HepG2 (cell line): ENCODE data around the gene PRSS33. TPM values are rescaled to one million over a fixed set of nuclear protein-coding genes. Genes with fewer than 3 reads are reported as not detected.

Source experiments
- ARID2 ChIP-seq: sonication (generic); formaldehyde crosslinking; IDR thresholded peaks from 2 replicates; pipeline ENCODE4 v1.8.1; 2022; ENCODE audit warnings: mild to moderate bottlenecking, missing genetic modification reagents, borderline replicate concordance
- CREB3 ChIP-seq: sonication (generic); formaldehyde crosslinking; IDR thresholded peaks from 2 replicates; pipeline ENCODE4 v1.5.0; 2020; ENCODE audit warnings: missing genetic modification reagents
- DRAP1 ChIP-seq: IDR thresholded peaks from 2 replicates; pipeline ENCODE4 v1.6.1; 2016; ENCODE audit warnings: missing genetic modification reagents, missing compliant biosample characterization
- EED ChIP-seq: sonication (generic); formaldehyde crosslinking; IDR thresholded peaks from 2 replicates; pipeline ENCODE4 v1.5.0; 2020; ENCODE audit warnings: mild to moderate bottlenecking, missing genetic modification reagents
- ETV5 ChIP-seq: IDR thresholded peaks from 2 replicates; pipeline ENCODE4 v1.6.1; 2018; ENCODE audit warnings: missing biosample characterization, missing genetic modification reagents, inconsistent platforms, borderline replicate concordance
- KLF9 ChIP-seq: IDR thresholded peaks from 2 replicates; pipeline ENCODE4 v1.6.1; 2016; ENCODE audit warnings: low read depth
- NR0B2 ChIP-seq: sonication (generic); formaldehyde crosslinking; IDR thresholded peaks from 2 replicates; pipeline ENCODE4 v1.4.0; 2020; ENCODE audit warnings: mild to moderate bottlenecking, missing genetic modification reagents
- PAWR ChIP-seq: sonication (generic); formaldehyde crosslinking; IDR thresholded peaks from 2 replicates; pipeline ENCODE4 v1.4.0; 2020; ENCODE audit warnings: missing genetic modification reagents, mild to moderate bottlenecking, borderline replicate concordance
- REL ChIP-seq: sonication (generic); formaldehyde crosslinking; conservative IDR thresholded peaks from 2 replicates; pipeline ENCODE4 v1.8.0; 2022; ENCODE audit warnings: mild to moderate bottlenecking, missing genetic modification reagents, moderate library complexity
- SIN3A ChIP-seq: IDR thresholded peaks from 2 replicates; pipeline ENCODE4 v1.6.1; 2011; ENCODE audit warnings: low read depth, mild to moderate bottlenecking, control low read depth, low read length, borderline replicate concordance
- SMYD3 ChIP-seq: sonication (generic); formaldehyde crosslinking; IDR thresholded peaks from 2 replicates; pipeline ENCODE4 v1.8.1; 2023; ENCODE audit warnings: mild to moderate bottlenecking, missing genetic modification reagents
- ZBTB2 ChIP-seq: sonication (generic); formaldehyde crosslinking; IDR thresholded peaks from 2 replicates; pipeline ENCODE4 v1.8.0; 2022; ENCODE audit warnings: low read depth, missing genetic modification reagents
- ZBTB25 ChIP-seq: IDR thresholded peaks from 2 replicates; pipeline ENCODE4 v1.6.1; 2018; ENCODE audit warnings: missing genetic modification reagents
- ZNF275 ChIP-seq: sonication (generic); formaldehyde crosslinking; IDR thresholded peaks from 2 replicates; pipeline ENCODE4 v1.8.0; 2022; ENCODE audit warnings: missing genetic modification reagents, mild to moderate bottlenecking, inconsistent platforms, borderline replicate concordance
- ZNF326 ChIP-seq: sonication (generic); formaldehyde crosslinking; IDR thresholded peaks from 2 replicates; pipeline ENCODE4 v1.4.0; 2020; ENCODE audit warnings: missing genetic modification reagents, borderline replicate concordance
- ZNF563 ChIP-seq: sonication (generic); formaldehyde crosslinking; IDR thresholded peaks from 2 replicates; pipeline ENCODE4 v1.8.0; 2022; ENCODE audit warnings: mild to moderate bottlenecking, moderate library complexity, missing genetic modification reagents
- ZNF614 ChIP-seq: IDR thresholded peaks from 2 replicates; pipeline ENCODE4 v1.6.1; 2018; ENCODE audit warnings: missing biosample characterization, missing genetic modification reagents, inconsistent platforms, borderline replicate concordance
- ZNF770 ChIP-seq: sonication (generic); formaldehyde crosslinking; IDR thresholded peaks from 2 replicates; pipeline ENCODE4 v1.5.0; 2020; ENCODE audit warnings: mild to moderate bottlenecking, missing genetic modification reagents
- ZNF800 ChIP-seq: sonication (generic); formaldehyde crosslinking; IDR thresholded peaks from 2 replicates; pipeline ENCODE4 v1.4.0; 2020; ENCODE audit warnings: missing genetic modification reagents
- polyA plus RNA-seq, 8 experiments: library from polyadenylated mRNA; depleted of rRNA in 3 of 8; stranded (reverse) in 7 of 8; unstranded in 1 of 8; fragments of >200 nt; fragmentation: Illumina TruSeq in 4 of 8; extraction: Trizol in 4 of 8; gene quantifications; 2 replicates each; pipeline versions ENCODE4 v1.2.1 to v1.2.3, GENCODE V29; 2011 to 2016; ENCODE audit warnings: low read depth in 4 of 8, missing spikeins in 1 of 8, mixed read lengths in 1 of 8; ENCODE audit not compliant: insufficient read depth in 1 of 8
- total RNA-seq, 5 experiments: library from RNA; depleted of rRNA; stranded (reverse); fragments of >200 nt; fragmentation: Illumina TruSeq; extraction: Trizol; gene quantifications; 2 replicates each; pipeline ENCODE4 v1.2.3, GENCODE V29; 2016; ENCODE audit warnings: low read depth in 1 of 5

PRSS33 gene
- total and polyA plus RNA-seq, 2 of the 13 experiments (the other 11 are each of a cell fraction or from before 2014, with no cell fraction given) = not detected

GRCh38 chr16:2751577-2752034, 35.8 kb downstream of the PRSS33 start (continued):
- peak; percentile 59; the same call in 1 of the 2 replicates for TF ChIP-seq DRAP1 (CRISPR knock-in tag)
- TF ChIP-seq KLF9 (CRISPR knock-in tag) = peak; percentile 34; the same call in 1 of the 2 replicates
- TF ChIP-seq ZNF563 = 0 out of 2 replicates have a peak, but pooled peaks have one; percentile 74
- TF ChIP-seq EED (CRISPR knock-in tag) = no peak; the same call in 1 of the 2 replicates
- TF ChIP-seq ZNF614 (CRISPR knock-in tag) = no peak
- no peak; the same call in 1 of the 2 replicates for TF ChIP-seq ZBTB2
- TF ChIP-seq ZNF770 (CRISPR knock-in tag) = peak; percentile 46
- no peak for TF ChIP-seq NR0B2
- 0 out of 2 replicates have a peak, but pooled peaks have one; percentile 85 for TF ChIP-seq SIN3A
- TF ChIP-seq REL (CRISPR knock-in tag) = 0 out of 2 replicates have a peak, but pooled peaks have one; percentile 15
- TF ChIP-seq CREB3 (CRISPR knock-in tag) = no peak
- TF ChIP-seq PAWR (CRISPR knock-in tag) = no peak
- no peak for TF ChIP-seq ZNF326
- TF ChIP-seq ZNF800 (CRISPR knock-in tag) = no peak
- no peak for TF ChIP-seq SMYD3 (CRISPR knock-in tag)
- TF ChIP-seq ARID2 (CRISPR knock-in tag) = no peak
- no peak for TF ChIP-seq ZNF275 (CRISPR knock-in tag)
- peak; percentile 79; the same call in 1 of the 2 replicates for TF ChIP-seq ETV5
- TF ChIP-seq ZBTB25 (CRISPR knock-in tag) = no peak
